ENCODE results near the gene STK31.
"Not testable (repeated sequence)": the region's sequence is repeated elsewhere in the genome, so short reads cannot be mapped to it uniquely, and the experiment has no call there.

The STK31 gene

GRCh38 chr7:23767514-23767913 is 57.5 kb downstream of the STK31 start:
- H3K4me3 ChIP-seq (ENCODE audit: low read depth, low read length): no peak overlapping the region
- TF ChIP-seq CTCF (IDR thresholded peaks at IDR 0.05; ENCODE audit: insufficient read depth, low read depth, low read length, missing control alignments): no peak
- DNase-seq (ENCODE audit: low read depth): no peak

GRCh38 chr7:23768022-23768421 is 58.0 kb downstream of the STK31 start:
- DNase-seq (ENCODE audit: low read depth): no peak
- TF ChIP-seq CTCF (IDR thresholded peaks at IDR 0.05; ENCODE audit: insufficient read depth, low read depth, low read length, missing control alignments): no peak

GRCh38 chr7:23779185-23779800 is 69.3 kb downstream of the STK31 start:
- DNase-seq (ENCODE audit: low read depth); H3K4me3 ChIP-seq (ENCODE audit: low read depth, low read length): not testable (repeated sequence)

More at GRCh38 chr7:23768022-23768421, 58.0 kb downstream of the STK31 start:
- no peak overlapping the region for H3K4me3 ChIP-seq (ENCODE audit: low read depth, low read length)

- no peak for TF ChIP-seq CTCF (IDR thresholded peaks at IDR 0.05; ENCODE audit: insufficient read depth, low read depth, low read length, missing control alignments)
- H3K4me3 ChIP-seq (ENCODE audit: low read depth, low read length): no peak overlapping the region
- DNase-seq (ENCODE audit: low read depth): no peak
Observed at GRCh38 chr7:23783115-23783514, 73.1 kb downstream of the STK31 start.

GRCh38 chr7:23787272-23787671 is 77.3 kb downstream of the STK31 start:
- no peak for TF ChIP-seq CTCF (IDR thresholded peaks at IDR 0.05; ENCODE audit: insufficient read depth, low read depth, low read length, missing control alignments)
- no peak overlapping the region for H3K4me3 ChIP-seq (ENCODE audit: low read depth, low read length)
- no peak for DNase-seq (ENCODE audit: low read depth)

- H3K4me3 ChIP-seq (ENCODE audit: low read depth, low read length): no peak overlapping the region
- no peak for DNase-seq (ENCODE audit: low read depth)
- TF ChIP-seq CTCF (IDR thresholded peaks at IDR 0.05; ENCODE audit: insufficient read depth, low read depth, low read length, missing control alignments): no peak
Observed at GRCh38 chr7:23788843-23789242, 78.8 kb downstream of the STK31 start.

- DNase-seq (ENCODE audit: low read depth): no peak
- no peak overlapping the region for H3K4me3 ChIP-seq (ENCODE audit: low read depth, low read length)
- no peak for TF ChIP-seq CTCF (IDR thresholded peaks at IDR 0.05; ENCODE audit: insufficient read depth, low read depth, low read length, missing control alignments)
Observed at GRCh38 chr7:23791721-23792120, 81.7 kb downstream of the STK31 start.
